GM21717 (cell line): ENCODE results near the gene CDH18.

Source experiments
- ATAC-seq: cut with Tn5 transposase; IDR thresholded peaks from one replicate; pipeline ENCODE4 v1.9.1; 2021; ENCODE audit warnings: mild to moderate bottlenecking, moderate library complexity; ENCODE audit not compliant: unreplicated experiment

CDH18 gene

GRCh38 chr5:19928562-19929421 lies 59.2 kb downstream of the CDH18 start:
- ATAC-seq = peak; percentile 74

GRCh38 chr5:19927919-19928318 lies 60.1 kb downstream of the CDH18 start:
- ATAC-seq = no peak

GRCh38 chr5:19927170-19927569 lies 60.8 kb downstream of the CDH18 start:
- no peak for ATAC-seq

- ATAC-seq = no peak
Observed at GRCh38 chr5:19923742-19924141, 64.3 kb downstream of the CDH18 start.

GRCh38 chr5:19920761-19921160 lies 67.2 kb downstream of the CDH18 start:
- no peak for ATAC-seq

GRCh38 chr5:19918780-19919179 lies 69.2 kb downstream of the CDH18 start:
- no peak for ATAC-seq

- ATAC-seq = no peak
Observed at GRCh38 chr5:19917588-19918122, 70.3 kb downstream of the CDH18 start.

- ATAC-seq = no peak
Observed at GRCh38 chr5:19910136-19910535, 77.9 kb downstream of the CDH18 start.

GRCh38 chr5:19904766-19905165 lies 83.2 kb downstream of the CDH18 start:
- ATAC-seq = no peak

GRCh38 chr5:19903611-19904010 lies 84.4 kb downstream of the CDH18 start:
- no peak for ATAC-seq

GRCh38 chr5:19902316-19902934 lies 85.6 kb downstream of the CDH18 start:
- ATAC-seq = no peak

GRCh38 chr5:19900269-19900668 lies 87.7 kb downstream of the CDH18 start:
- ATAC-seq = no peak

GRCh38 chr5:19891658-19892057 lies 96.3 kb downstream of the CDH18 start:
- ATAC-seq = no peak

GRCh38 chr5:19886123-19886917 lies 101.7 kb downstream of the CDH18 start:
- no peak for ATAC-seq

- ATAC-seq = no peak
Observed at GRCh38 chr5:19885040-19885824, 102.8 kb downstream of the CDH18 start.

GRCh38 chr5:19880859-19881436 lies 107.1 kb downstream of the CDH18 start:
- no peak for ATAC-seq

- ATAC-seq = no peak
Observed at GRCh38 chr5:19880458-19880857, 107.5 kb downstream of the CDH18 start.

- no peak for ATAC-seq
Observed at GRCh38 chr5:19874811-19875210, 113.2 kb downstream of the CDH18 start.

- no peak for ATAC-seq
Observed at GRCh38 chr5:19866090-19866450, 121.9 kb downstream of the CDH18 start.
